GM10266 (cell line): Measurements from ENCODE around the gene ATP8A2.
"Not testable (repeated sequence)": the region's sequence is repeated elsewhere in the genome, so short reads cannot be mapped to it uniquely, and the experiment has no call there.

Experiments used
- DNase-seq: peaks from one replicate; pipeline ENCODE4 v3.0.0; 2012; ENCODE audit errors: extremely low spot score
- TF ChIP-seq, protein P1 (sequence below): IDR thresholded peaks from 2 replicates; pipeline ENCODE4 v1.5.1; 2012; ENCODE audit warnings: mild to moderate bottlenecking, low read depth; ENCODE audit not compliant: control insufficient read depth, insufficient read depth; ENCODE audit errors: missing control alignments

Gene ATP8A2

DNA sequence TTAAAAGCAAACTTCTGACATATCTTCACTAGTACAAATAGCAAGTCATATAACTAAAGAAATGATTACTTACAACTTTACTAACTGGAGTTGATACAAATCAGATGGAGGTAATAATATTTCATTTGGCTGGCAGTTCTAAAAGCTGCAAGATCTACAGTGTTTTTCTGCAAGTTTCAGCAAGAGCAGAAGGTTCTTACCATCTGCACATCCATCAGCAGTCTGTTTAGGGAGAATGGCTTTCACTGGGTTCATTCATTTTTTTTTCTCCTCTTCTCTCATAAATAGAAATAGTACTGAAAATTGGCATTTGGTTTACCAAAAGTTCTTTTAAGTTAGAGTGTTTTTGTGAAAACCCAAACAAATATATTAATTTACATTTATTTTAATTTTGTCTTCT is 683.1 kb downstream of the ATP8A2 start:
- DNase-seq = no peak
- TF ChIP-seq, protein P1, sequence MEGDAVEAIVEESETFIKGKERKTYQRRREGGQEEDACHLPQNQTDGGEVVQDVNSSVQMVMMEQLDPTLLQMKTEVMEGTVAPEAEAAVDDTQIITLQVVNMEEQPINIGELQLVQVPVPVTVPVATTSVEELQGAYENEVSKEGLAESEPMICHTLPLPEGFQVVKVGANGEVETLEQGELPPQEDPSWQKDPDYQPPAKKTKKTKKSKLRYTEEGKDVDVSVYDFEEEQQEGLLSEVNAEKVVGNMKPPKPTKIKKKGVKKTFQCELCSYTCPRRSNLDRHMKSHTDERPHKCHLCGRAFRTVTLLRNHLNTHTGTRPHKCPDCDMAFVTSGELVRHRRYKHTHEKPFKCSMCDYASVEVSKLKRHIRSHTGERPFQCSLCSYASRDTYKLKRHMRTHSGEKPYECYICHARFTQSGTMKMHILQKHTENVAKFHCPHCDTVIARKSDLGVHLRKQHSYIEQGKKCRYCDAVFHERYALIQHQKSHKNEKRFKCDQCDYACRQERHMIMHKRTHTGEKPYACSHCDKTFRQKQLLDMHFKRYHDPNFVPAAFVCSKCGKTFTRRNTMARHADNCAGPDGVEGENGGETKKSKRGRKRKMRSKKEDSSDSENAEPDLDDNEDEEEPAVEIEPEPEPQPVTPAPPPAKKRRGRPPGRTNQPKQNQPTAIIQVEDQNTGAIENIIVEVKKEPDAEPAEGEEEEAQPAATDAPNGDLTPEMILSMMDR = no peak

DNA sequence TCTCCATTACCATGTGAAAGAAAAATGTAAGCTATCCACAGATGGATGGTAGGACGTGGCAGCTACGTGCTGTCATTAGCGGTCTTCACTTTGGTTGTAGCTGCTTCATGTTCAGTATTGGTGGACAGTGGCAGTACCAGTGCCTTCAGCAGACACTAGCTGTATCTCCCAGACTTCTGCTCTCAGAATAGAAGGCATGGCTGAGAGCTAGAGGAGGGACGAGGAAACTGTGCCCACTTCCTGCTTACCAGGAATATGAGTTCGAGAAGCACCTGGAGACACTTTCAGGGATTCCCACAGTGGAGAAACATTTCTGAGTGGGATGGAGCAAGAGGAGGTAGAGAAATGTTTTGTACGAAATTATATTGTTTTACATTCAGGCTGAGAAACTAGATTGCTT is 686.9 kb downstream of the ATP8A2 start:
- TF ChIP-seq, protein P1 = no peak
- no peak for DNase-seq

DNA sequence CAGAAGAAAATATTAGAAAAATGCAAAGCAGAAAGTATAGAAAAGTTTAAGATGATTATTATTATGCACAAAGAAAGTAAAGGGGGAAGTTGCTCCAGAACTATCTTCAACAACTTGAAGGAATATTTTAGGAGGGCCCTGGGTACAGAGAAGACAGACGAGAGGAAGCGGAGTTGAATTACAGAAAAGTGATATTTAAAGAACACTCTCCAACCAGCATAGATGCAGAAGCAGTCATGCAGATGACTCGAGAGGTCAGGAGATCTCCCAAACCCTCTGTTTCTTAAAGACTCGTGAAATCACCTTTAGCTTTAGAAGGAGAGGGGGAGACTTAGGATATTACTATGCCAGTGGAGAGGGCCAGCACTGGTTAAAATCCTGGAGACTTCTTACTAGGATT is 688.6 kb downstream of the ATP8A2 start:
- TF ChIP-seq, protein P1 = no peak
- no peak for DNase-seq

DNA sequence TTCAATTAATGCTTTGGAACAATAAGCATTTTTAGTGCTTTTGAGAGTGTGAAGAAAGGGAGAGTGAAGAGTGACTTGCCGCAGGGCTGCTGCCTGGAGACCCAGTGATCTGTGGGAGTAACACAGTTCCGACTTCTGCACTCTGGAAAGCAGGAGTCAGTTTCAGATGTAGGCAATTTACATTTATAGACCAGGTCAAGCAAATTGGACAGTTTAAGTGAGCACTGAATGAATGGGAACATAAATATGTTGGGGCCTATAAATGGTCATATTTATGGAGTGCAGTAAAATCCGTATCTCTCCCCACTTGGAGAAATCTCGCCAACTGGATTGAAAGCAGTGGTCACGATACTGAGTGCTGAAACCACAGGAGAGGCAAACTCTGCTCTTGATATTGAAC is 689.5 kb downstream of the ATP8A2 start:
- TF ChIP-seq, protein P1 = no peak
- no peak for DNase-seq

DNA sequence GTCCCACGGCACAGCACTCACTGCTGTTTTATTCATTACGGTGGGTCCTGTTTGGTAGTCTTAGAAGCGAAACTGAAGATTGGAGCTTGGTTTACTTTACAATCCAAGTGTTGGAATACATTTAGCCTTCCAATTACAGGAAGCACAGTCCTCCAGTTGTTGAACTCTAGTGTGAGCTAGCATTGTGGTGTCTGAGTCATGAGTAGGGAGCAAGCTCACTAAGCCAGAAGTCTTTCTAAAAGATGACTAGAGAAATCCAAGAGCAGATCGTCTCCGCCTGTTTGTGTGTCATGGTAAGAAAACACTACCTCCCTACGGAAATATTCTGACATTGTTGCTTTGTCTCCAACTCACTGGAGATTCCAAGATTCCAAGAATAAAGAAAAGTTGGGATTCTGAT is 690.2 kb downstream of the ATP8A2 start:
- no peak for DNase-seq
- TF ChIP-seq, protein P1 = no peak

DNA sequence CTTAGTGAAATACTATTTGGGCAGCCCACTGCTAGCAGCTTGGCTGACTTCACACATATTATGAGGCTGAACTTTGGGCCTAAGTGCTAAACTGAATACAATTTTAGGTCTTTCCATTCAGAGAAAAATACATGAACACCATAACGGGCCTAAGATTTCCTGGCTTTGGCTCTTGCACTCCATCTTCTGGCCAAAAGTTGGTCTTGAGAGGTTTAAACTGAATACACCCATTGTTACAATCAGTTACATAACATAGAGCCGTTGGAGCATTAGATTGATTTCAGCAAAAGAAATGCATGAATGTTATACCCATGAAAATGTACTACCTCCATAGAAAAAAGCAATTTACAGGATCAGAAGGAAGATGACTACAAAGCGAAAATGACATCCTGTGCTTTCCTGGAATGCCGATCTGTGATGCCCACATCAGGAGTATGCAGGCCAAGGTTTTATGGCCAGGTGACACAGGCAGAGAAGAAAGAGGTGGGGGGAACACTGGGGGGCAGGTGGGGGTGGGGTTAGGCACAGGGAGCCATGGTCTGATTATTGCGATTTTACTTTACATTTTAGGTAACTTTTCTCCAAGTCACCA is 691.2 kb downstream of the ATP8A2 start:
- DNase-seq = no peak

DNA sequence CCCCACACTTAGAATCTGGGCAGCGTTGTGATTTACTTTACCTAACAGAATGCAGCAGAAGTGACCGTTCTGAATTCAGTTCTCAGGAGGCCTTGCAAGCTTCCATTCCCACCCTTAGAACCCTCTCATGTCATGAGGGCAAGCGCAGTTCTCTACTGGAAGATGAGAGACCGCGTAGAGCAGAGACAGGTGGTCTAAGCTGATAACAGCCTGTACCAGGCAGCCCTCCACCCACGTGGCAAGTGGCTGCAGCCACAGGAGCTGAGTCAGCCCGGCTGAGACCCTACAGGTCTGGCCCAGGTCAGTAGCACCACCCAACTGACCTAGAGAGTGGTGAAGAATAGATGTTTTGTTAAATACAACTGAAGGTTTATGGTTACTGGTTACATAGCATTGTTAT is 694.7 kb downstream of the ATP8A2 start:
- not testable (repeated sequence) for DNase-seq

More for the DNA sequence above, 691.2 kb downstream of the ATP8A2 start:
- TF ChIP-seq, protein P1 = peak; percentile 47

DNA sequence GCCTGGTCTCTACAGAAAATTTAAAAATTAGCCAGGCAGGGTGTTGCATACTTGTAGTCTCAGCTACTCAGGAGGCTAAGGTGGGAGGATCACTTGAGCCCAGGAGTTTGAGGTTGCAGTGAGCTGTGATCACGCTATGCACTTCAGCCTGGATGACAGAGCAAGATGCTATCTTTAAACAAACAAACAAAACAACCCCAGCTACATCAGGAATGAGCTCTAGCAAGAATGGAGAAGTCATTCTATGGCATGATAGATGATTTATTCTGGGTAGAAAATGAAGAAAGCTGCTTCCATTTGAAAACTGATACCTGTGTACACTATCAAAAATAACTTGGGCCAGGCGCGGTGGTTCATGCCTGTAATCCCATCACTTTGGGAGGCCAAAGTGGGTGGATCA is 695.8 kb downstream of the ATP8A2 start:
- no peak for DNase-seq
- TF ChIP-seq, protein P1 = no peak

DNA sequence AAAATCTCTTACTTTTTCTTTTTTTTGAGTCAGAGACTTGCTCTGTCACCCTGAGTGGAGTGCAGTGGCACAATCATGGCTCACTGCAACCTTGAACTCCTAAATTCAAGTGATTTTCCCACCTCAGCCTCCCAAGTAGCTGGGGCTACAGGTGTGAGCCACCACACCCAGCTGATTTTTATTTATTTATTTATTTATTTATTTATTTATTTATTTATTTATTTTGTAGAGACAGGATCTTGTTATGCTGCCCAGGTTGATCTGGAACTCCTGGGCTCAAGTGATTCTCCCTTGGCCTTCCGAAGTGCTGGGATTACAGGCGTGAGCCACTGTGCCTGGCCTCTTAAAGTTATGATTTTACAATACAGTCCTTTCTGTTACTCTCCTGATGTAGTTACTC is 696.6 kb downstream of the ATP8A2 start:
- not testable (repeated sequence) for DNase-seq

DNA sequence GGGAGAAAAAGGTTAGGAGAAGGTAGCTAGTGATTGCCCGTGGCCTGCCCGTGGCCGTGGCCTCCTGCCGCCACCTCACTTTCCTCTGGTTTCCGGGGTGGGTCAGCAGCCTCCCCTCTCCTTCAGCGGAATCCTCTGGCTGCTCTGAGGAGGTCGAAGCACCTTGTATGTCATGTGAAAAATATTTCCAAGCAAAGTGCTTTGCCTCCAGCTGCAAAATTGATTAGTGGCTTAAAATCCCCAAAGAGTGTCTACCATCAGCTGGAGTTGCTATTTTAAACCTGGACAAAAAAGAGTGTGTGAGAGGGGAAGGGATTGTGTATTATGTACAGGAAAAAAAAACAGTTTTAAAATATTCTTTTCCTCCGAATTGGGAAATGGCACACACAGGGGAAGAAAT is 697.9 kb downstream of the ATP8A2 start:
- not testable (repeated sequence) for DNase-seq
